Activated naive CD4-positive, alpha-beta T cell treated with anti-CD3 and anti-CD28 coated beads, Interleukin-2, amount 50 U/mL, for 72 hours (primary cell): ENCODE measurements around the gene ARHGEF1. TPM values are rescaled to one million over a fixed set of nuclear protein-coding genes. Genes with fewer than 3 reads are reported as not detected.
A peak's percentile ranks its signal among the peaks of the same experiment; 100 is the strongest.

Experiments
- ATAC-seq, 2 donors: fragments of 150-1000 bp; cut with Tn5 transposase; 2 replicates each; pipeline ENCODE4 v1.10.0; 2021; ENCODE audit warnings: mild to moderate bottlenecking in 2 of 2, moderate library complexity in 2 of 2
- DNase-seq, 2 donors: peaks; one replicate each; pipeline ENCODE4 v3.0.0; 2021 to 2022; ENCODE audit warnings: low spot score in 2 of 2
- H3K27ac Mint-ChIP-seq, 2 donors: one replicate each; pipeline ENCODE4 v1.8.0; 2022; ENCODE audit warnings: mild to moderate bottlenecking in 2 of 2, mixed read lengths in 2 of 2
- H3K36me3 Mint-ChIP-seq, 2 donors: one replicate each; pipeline ENCODE4 v1.8.0; 2022; ENCODE audit warnings: mixed read lengths in 2 of 2
- H3K9me3 Mint-ChIP-seq, 2 donors: one replicate each; pipeline ENCODE4 v1.8.0; 2022; ENCODE audit warnings: mixed read lengths in 2 of 2
- total RNA-seq, 2 donors: library from RNA; stranded (reverse); gene quantifications; one replicate each; pipeline ENCODE4 v1.2.3, GENCODE V29; 2022

Gene ARHGEF1
- total RNA-seq, 2 donors from 2014 or later = 361 to 383 TPM

GRCh38 chr19:41918095-41918494 lies 35.1 kb downstream of the ARHGEF1 start:
- DNase-seq (no peak), ATAC-seq (no peak)
- Mint-ChIP-seq H3K27ac (no peak overlapping the region), H3K9me3 (no peaks in the 10 kb centered on the region), H3K36me3 (no peaks in the 10 kb centered on the region)

- ATAC-seq = peak in 1 of 2 donors; percentile 24
- Mint-ChIP-seq H3K27ac (no peak overlapping the region), H3K9me3 (no peaks in the 10 kb centered on the region), H3K36me3 (no peaks in the 10 kb centered on the region)
- DNase-seq = no peak
Observed at GRCh38 chr19:41918653-41919244, 35.8 kb downstream of the ARHGEF1 start.

GRCh38 chr19:41919948-41920712 lies 37.1 kb downstream of the ARHGEF1 start:
- ATAC-seq = peak in 1 of 2 donors; percentile 20
- Mint-ChIP-seq H3K27ac (no peak overlapping the region), H3K36me3 (no peaks in the 10 kb centered on the region), H3K9me3 (no peaks in the 10 kb centered on the region)
- no peak for DNase-seq

- ATAC-seq (no peak), DNase-seq (no peak)
- no peaks in the 10 kb centered on the region for H3K36me3 Mint-ChIP-seq
- H3K9me3 Mint-ChIP-seq = no peaks in the 10 kb centered on the region
- no peak overlapping the region for H3K27ac Mint-ChIP-seq
Observed at GRCh38 chr19:41920882-41921576, 38.0 kb downstream of the ARHGEF1 start.

GRCh38 chr19:41921577-41922576 lies 38.9 kb downstream of the ARHGEF1 start:
- Mint-ChIP-seq H3K9me3 (no peaks in the 10 kb centered on the region), H3K27ac (peak overlapping the region in 1 of 2 donors; percentile 65), H3K36me3 (no peaks in the 10 kb centered on the region)
- DNase-seq (no peak), ATAC-seq (no peak)

- ATAC-seq = no peak
- Mint-ChIP-seq H3K9me3 (no peaks in the 10 kb centered on the region), H3K27ac (no peak overlapping the region), H3K36me3 (no peaks in the 10 kb centered on the region)
- no peak for DNase-seq
Observed at GRCh38 chr19:41922585-41922984, 39.6 kb downstream of the ARHGEF1 start.

- ATAC-seq (no peak), DNase-seq (no peak)
- Mint-ChIP-seq H3K9me3 (no peaks in the 10 kb centered on the region), H3K27ac (no peak overlapping the region), H3K36me3 (no peaks in the 10 kb centered on the region)
Observed at GRCh38 chr19:41923045-41923788, 40.2 kb downstream of the ARHGEF1 start.

GRCh38 chr19:41924151-41925145 lies 41.5 kb downstream of the ARHGEF1 start:
- no peaks in the 10 kb centered on the region for H3K36me3 Mint-ChIP-seq

GRCh38 chr19:41925208-41926003 lies 42.4 kb downstream of the ARHGEF1 start:
- no peaks in the 10 kb centered on the region for H3K36me3 Mint-ChIP-seq
- no peak for DNase-seq
- no peak overlapping the region for H3K27ac Mint-ChIP-seq

More at GRCh38 chr19:41924151-41925145, 41.5 kb downstream of the ARHGEF1 start:
- Mint-ChIP-seq H3K9me3 (no peaks in the 10 kb centered on the region), H3K27ac (no peak overlapping the region)
- ATAC-seq = no peak
- DNase-seq = no peak

GRCh38 chr19:41926028-41926762 lies 43.2 kb downstream of the ARHGEF1 start:
- Mint-ChIP-seq H3K27ac (no peak overlapping the region), H3K36me3 (no peaks in the 10 kb centered on the region), H3K9me3 (no peaks in the 10 kb centered on the region)
- ATAC-seq (no peak), DNase-seq (no peak)

More at GRCh38 chr19:41925208-41926003, 42.4 kb downstream of the ARHGEF1 start:
- H3K9me3 Mint-ChIP-seq = no peaks in the 10 kb centered on the region
- ATAC-seq = no peak

- Mint-ChIP-seq H3K36me3 (no peaks in the 10 kb centered on the region), H3K9me3 (no peaks in the 10 kb centered on the region), H3K27ac (no peak overlapping the region)
- DNase-seq (no peak), ATAC-seq (no peak)
Observed at GRCh38 chr19:41926763-41927496, 43.9 kb downstream of the ARHGEF1 start.

- DNase-seq = no peak
- H3K27ac Mint-ChIP-seq = no peak overlapping the region
Observed at GRCh38 chr19:41927497-41928192, 44.7 kb downstream of the ARHGEF1 start.

More at GRCh38 chr19:41927497-41928192, 44.7 kb downstream of the ARHGEF1 start:
- peak; percentile 43 to 51 for ATAC-seq
- Mint-ChIP-seq H3K9me3 (no peaks in the 10 kb centered on the region), H3K36me3 (no peaks in the 10 kb centered on the region)
